ENCODE measurements around the gene PAXIP1.

Gene PAXIP1

DNA sequence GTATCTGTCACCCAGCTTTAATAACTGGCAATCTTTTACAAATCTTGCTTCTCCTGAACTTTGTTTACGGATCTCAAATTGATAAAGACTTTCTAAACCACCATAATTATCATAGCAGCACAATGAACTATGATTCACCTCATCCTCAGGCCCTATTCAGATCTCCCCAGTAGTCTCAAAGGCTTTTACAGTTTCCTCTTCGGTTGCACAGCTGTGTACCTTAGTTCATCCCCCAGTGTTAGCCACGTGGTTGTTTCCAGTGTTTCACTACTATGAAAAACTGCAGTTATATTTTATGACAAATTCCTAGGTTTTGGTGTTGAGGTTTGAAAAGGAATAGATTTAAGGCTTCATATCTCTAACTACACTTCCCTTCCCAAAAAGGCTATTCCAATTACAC, 24.9 kb downstream of the PAXIP1 start:
- no peaks in the 10 kb centered on the region for H3K9me3 Mint-ChIP-seq (ENCODE audit: low read depth)
- H3K4me1 Mint-ChIP-seq (ENCODE audit: low read depth), result peaks cover 3% of the 10 kb centered on the region
- H3K36me3 Mint-ChIP-seq, result peaks cover 25% of the 10 kb centered on the region
- no peaks in the 10 kb centered on the region for H3K27me3 Mint-ChIP-seq
- no peak overlapping the region for H3K27ac Mint-ChIP-seq
- no peak overlapping the region for H3K4me3 Mint-ChIP-seq

DNA sequence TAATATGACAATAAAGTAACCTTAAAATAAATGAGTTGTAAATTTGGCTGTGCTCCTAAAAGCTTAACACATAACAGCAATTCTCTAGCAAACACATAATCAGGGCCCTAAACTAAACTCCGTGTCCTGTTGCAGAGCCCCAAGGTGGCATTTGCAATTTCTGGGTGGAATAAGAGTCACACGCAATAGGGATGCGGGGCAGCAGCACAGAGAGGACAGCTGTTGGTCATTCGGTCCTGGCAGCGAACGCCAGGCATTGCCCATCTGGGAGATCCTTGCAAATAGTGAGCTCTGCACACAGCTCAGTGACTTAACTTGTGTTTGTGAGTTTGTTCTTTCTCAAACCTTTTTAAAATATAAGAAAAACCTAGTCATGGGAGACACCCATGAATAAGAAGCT, 25.7 kb downstream of the PAXIP1 start:
- Mint-ChIP-seq H3K4me1 (ENCODE audit: low read depth) (peaks cover 3% of the 10 kb centered on the region), H3K36me3 (peaks cover 25% of the 10 kb centered on the region), H3K27ac (no peak overlapping the region), H3K27me3 (no peaks in the 10 kb centered on the region), H3K9me3 (ENCODE audit: low read depth) (no peaks in the 10 kb centered on the region), H3K4me3 (no peak overlapping the region)

DNA sequence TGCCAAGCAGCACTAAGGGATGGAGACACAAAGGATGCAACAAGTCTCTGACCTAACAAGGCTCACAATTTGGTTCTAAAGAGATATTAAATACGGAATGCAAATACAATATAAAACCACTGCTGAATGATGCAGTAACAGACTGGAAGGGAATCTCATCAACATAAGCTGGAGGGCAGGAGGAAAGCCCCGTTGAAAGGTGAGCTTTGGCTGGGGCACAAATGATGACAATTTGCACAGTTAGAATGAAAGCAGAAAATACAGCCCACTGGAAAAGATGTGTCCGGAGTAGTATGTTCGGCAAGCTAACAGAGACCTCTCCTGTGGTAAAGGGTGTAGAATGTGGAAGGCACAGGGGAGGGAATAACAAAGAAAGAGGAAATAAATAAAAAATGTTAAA, 26.1 kb downstream of the PAXIP1 start:
- no peaks in the 10 kb centered on the region for H3K9me3 Mint-ChIP-seq (ENCODE audit: low read depth)
- peaks cover 26% of the 10 kb centered on the region for H3K36me3 Mint-ChIP-seq
- H3K4me1 Mint-ChIP-seq (ENCODE audit: low read depth), result peaks cover 3% of the 10 kb centered on the region
- no peaks in the 10 kb centered on the region for H3K27me3 Mint-ChIP-seq
- no peak overlapping the region for H3K27ac Mint-ChIP-seq
- H3K4me3 Mint-ChIP-seq, result no peak overlapping the region

DNA sequence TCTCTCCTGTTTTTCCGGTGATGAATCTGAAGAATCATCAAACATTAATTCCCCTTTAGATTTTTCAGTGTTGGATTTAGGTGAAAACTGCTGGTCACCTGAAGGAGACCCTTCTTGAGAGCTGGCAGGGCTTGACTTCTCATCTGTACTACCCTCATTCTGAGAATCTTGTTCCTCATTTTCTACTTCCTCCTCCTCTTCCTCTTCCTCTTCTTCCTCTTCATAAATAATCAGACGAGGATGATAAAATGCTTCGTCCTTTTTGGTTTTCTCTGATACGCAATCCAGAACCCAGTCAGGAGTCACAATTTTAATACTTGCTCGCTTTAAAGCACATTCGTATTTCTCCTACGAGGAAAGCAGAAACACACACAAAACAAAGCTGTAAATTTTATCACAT, 26.9 kb downstream of the PAXIP1 start:
- Mint-ChIP-seq H3K27me3 (no peaks in the 10 kb centered on the region), H3K4me1 (ENCODE audit: low read depth) (peaks cover 5% of the 10 kb centered on the region), H3K36me3 (peaks cover 27% of the 10 kb centered on the region), H3K9me3 (ENCODE audit: low read depth) (no peaks in the 10 kb centered on the region), H3K4me3 (no peak overlapping the region), H3K27ac (no peak overlapping the region)

DNA sequence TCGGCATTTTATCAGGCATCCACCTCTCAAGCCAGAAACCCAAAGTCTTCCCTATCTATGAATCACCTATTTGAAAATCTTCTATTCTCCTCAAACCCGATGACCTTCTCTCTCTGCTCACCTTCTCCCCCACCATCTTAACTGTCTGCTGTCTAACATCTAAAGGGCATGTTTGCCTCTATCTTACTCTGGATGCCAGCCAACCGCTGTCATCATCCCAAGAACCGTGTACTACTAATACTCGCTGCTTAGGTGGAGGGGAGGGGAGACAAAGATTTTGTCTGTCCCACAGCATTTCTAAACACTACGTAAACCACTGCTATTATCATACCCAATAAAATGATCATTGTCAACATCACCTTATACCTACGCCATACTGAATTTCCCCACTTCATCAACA, 29.5 kb downstream of the PAXIP1 start:
- no peak overlapping the region for H3K4me3 Mint-ChIP-seq
- no peak overlapping the region for H3K27ac Mint-ChIP-seq
- no peaks in the 10 kb centered on the region for H3K9me3 Mint-ChIP-seq (ENCODE audit: low read depth)
- peaks cover 21% of the 10 kb centered on the region for H3K36me3 Mint-ChIP-seq
- H3K27me3 Mint-ChIP-seq, result no peaks in the 10 kb centered on the region
- H3K4me1 Mint-ChIP-seq (ENCODE audit: low read depth), result peaks cover 8% of the 10 kb centered on the region

DNA sequence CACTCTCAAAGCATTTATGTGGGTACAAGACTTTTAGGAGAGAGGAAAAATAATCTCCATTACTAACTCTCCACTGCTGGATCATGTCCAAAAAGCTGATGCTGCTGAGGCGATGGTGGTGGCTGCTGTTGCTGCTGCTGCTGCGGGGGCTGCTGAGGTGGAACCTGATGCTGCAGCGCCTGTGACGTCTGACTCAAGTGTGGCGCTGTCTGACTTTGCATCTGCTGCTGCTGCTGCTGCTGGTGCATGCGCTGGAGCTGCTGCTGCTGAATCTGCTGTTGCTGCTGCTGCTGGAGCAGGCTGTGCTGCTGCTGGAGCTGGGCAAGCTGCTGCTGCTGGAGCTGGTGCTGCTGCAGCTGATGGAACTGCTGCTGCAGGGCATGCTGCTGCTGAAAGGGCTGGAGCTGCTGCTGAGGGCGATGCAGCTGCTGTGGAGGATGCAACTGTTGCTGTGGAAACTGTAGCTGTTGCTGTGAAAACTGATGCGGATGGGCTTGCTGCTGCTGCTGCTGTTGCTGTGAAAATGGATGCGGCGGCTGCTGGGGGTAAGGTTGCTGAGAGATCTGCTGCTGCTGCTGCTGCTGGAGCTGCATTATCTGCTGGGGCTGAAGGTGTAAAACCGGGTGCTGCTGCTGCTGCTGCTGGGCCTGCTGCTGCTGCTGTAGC, 34.5 kb downstream of the PAXIP1 start:
- Mint-ChIP-seq H3K27me3 (no peaks in the 10 kb centered on the region), H3K27ac (no peak overlapping the region), H3K4me3 (no peak overlapping the region), H3K36me3 (peaks cover 10% of the 10 kb centered on the region), H3K9me3 (ENCODE audit: low read depth) (no peaks in the 10 kb centered on the region), H3K4me1 (ENCODE audit: low read depth) (peaks cover 5% of the 10 kb centered on the region)

DNA sequence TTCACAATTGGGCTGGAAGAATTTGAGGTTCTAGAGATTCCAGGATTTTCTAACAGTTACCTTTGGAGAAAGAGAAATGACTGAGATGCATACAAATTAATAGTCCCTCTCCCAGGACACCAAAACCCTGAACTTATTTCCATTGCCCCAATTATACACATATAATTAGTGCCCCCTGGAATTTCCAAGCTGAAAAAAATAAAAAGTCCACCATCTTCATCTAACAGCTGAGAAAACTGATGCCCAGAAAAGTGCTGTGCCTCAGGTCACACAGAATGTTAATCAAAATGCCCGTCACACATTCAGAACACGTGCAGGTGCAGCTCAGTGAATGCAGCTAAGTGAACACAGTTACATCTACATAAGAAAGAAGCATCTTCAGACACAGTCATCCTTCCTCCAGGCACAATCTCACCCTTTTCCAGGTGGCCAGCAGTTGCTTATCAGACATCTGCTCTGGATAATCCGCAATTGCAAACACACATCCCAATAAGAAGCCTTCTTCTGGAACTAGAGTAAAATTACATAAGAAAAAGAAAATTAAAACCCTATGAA, 35.4 kb downstream of the PAXIP1 start:
- H3K27ac Mint-ChIP-seq, result no peak overlapping the region
- H3K9me3 Mint-ChIP-seq (ENCODE audit: low read depth), result no peaks in the 10 kb centered on the region
- H3K4me1 Mint-ChIP-seq (ENCODE audit: low read depth), result peaks cover 5% of the 10 kb centered on the region
- no peak overlapping the region for H3K4me3 Mint-ChIP-seq
- H3K27me3 Mint-ChIP-seq, result no peaks in the 10 kb centered on the region
- peaks cover 7% of the 10 kb centered on the region for H3K36me3 Mint-ChIP-seq

DNA sequence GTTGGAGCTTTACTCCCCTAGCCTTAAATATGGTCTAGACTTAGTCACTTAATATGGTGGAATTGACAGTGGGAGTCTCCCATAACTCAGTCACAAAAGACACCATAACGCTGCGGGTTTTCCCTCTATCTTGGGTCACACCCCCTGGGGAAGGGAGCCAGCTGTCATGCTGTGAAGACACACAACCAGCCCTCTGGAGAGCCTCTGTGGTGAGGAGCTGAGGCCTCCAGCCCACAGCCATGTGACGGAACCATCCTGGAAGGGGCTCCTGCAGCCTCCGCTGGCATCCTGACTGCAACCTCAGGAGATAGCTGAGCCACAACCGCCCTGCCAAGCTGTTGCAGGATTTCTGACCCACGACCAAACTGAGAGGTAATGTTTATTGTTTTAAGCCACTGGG, 37.9 kb downstream of the PAXIP1 start:
- Mint-ChIP-seq H3K27me3 (no peaks in the 10 kb centered on the region), H3K27ac (no peak overlapping the region), H3K36me3 (peaks cover 8% of the 10 kb centered on the region), H3K9me3 (ENCODE audit: low read depth) (no peaks in the 10 kb centered on the region), H3K4me3 (no peak overlapping the region), H3K4me1 (ENCODE audit: low read depth) (peaks cover 2% of the 10 kb centered on the region)

DNA sequence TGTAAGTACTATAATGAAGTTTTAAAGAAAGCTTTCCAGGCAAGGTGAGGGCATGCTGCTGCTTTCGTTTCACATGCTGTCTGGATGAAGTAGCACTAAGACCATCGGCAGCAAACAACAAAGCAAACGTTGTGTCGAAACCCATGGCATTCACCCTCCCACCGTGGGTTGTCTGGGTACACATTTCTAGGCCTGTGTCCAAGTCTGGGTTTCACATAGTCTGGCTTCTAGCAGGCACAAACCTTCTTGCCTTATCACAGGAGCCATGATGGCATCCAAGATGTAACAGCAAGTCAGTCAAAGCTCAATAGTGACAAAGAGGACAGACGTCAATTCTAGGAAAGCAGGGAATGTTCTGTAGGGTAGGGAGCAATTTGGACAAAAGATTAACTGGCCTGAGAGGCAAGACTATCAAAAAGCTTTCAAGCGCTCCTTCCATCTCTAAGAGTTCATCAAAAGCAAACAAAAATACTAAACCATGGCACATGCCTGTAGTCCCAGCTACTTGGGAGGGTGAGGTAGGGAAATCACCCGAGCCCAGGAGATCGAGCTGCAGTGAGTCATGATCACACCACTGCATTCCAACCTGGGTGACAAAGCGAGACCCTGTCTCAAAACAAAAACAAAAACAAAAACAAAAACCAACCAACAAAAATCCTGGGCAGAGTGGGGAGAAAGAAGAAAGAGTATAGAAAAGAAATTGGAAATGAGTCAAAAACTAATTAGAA, 42.7 kb downstream of the PAXIP1 start:
- no peaks in the 10 kb centered on the region for H3K4me1 Mint-ChIP-seq (ENCODE audit: low read depth)
- H3K27ac Mint-ChIP-seq, result no peak overlapping the region
- no peaks in the 10 kb centered on the region for H3K9me3 Mint-ChIP-seq (ENCODE audit: low read depth)
- H3K36me3 Mint-ChIP-seq, result peaks cover 13% of the 10 kb centered on the region
- no peaks in the 10 kb centered on the region for H3K27me3 Mint-ChIP-seq
- H3K4me3 Mint-ChIP-seq, result no peak overlapping the region

DNA sequence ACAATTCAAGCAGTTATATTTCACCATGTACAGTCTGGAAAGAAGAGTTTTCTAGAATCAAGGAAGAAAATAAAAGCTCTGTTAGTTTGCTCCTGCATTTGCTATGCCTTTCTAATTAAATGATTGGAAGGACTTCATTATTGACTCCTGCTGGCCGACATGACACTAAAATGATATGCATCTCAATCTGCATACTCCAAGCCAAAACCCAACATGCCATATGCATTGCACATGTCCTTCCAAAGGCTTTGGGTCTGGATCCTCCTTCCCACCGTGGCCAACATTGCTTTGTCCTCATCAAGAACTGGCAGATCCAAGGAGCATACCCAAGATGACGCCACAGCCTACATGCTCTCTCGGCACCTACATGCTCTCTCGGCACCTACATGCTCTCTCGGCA, 46.5 kb downstream of the PAXIP1 start:
- H3K27ac Mint-ChIP-seq, result no peak overlapping the region
- no peaks in the 10 kb centered on the region for H3K9me3 Mint-ChIP-seq (ENCODE audit: low read depth)
- H3K36me3 Mint-ChIP-seq, result peaks cover 16% of the 10 kb centered on the region

DNA sequence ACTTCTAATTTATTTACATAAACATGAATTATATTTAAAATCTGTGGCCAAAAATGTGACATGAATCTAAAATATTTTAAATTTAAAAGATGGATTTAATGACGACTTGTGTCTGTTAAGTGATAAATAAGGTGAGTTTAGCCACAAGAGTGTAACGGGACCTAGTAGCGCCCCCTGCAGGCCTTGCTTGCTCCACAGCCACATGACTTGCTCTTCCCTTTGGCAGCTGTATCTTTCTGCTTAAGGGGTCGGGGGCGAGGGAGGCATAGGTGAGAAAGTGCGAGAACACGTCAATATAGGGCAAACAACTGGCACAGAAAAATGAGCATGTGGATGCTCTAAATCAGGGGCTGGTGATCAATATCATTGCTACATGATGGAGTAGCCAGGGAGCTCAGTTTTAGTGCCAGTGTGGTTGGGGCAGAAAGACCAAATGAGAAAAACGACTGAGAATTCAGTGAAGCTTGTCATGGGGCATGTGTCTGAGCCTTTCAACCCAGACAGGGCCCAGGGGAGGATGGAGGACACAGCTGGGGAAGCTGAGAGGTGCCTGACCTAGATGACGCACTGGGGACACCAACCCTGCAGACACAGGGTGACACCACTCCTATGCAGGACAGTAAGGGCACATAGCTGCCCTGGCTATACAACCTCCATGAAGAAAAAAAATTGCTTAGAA, 49.8 kb downstream of the PAXIP1 start:
- Mint-ChIP-seq H3K36me3 (peaks cover 9% of the 10 kb centered on the region), H3K27me3 (no peaks in the 10 kb centered on the region), H3K4me3 (no peak overlapping the region), H3K9me3 (ENCODE audit: low read depth) (no peaks in the 10 kb centered on the region), H3K4me1 (ENCODE audit: low read depth) (no peaks in the 10 kb centered on the region), H3K27ac (no peak overlapping the region)

More for the DNA sequence above, 46.5 kb downstream of the PAXIP1 start:
- no peaks in the 10 kb centered on the region for H3K4me1 Mint-ChIP-seq (ENCODE audit: low read depth)
- no peaks in the 10 kb centered on the region for H3K27me3 Mint-ChIP-seq
- H3K4me3 Mint-ChIP-seq, result no peak overlapping the region

DNA sequence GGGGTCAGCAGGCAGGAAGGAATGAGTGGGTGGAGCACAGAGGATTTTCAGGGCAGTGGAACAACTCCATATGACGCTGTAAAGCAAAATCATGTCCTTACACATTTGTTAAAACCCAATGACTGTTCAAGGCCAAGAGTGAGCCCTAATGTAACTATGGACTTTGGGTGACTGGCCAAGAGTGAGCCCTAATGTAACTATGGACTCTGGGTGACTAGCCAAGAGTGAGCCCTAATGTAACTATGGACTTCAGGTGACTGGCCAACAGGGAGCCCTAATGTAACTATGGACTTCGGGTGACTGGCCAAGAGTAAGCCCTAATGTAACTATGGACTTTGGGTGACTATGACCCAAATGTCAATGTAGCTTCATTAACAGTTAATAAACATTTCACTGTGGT, 52.0 kb downstream of the PAXIP1 start:
- Mint-ChIP-seq H3K4me1 (ENCODE audit: low read depth) (no peaks in the 10 kb centered on the region), H3K9me3 (ENCODE audit: low read depth) (no peaks in the 10 kb centered on the region), H3K4me3 (no peak overlapping the region), H3K27me3 (no peaks in the 10 kb centered on the region), H3K27ac (no peak overlapping the region), H3K36me3 (peaks cover 7% of the 10 kb centered on the region)

DNA sequence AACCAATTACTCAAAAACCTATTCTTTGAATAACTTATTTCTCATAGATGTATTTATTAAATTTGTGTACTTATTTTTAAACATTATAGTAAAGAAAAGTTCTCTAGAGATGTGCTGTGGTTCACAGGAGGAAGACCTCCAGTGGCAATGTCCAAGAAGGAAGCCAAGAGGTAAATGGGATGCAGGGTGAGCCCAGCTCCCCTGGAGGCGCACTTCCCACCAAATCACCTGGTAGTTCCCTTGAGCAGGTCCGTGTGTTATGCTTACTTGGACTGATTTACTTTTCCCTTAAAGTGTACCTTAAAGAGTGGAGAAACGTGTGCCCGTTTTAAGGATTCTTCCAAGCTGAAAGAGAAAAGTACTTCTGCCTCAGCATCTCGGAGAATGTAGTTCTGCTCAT, 55.3 kb downstream of the PAXIP1 start:
- Mint-ChIP-seq H3K27ac (no peak overlapping the region), H3K27me3 (no peaks in the 10 kb centered on the region), H3K36me3 (peaks cover 5% of the 10 kb centered on the region), H3K9me3 (ENCODE audit: low read depth) (no peaks in the 10 kb centered on the region), H3K4me3 (no peak overlapping the region), H3K4me1 (ENCODE audit: low read depth) (no peaks in the 10 kb centered on the region)

DNA sequence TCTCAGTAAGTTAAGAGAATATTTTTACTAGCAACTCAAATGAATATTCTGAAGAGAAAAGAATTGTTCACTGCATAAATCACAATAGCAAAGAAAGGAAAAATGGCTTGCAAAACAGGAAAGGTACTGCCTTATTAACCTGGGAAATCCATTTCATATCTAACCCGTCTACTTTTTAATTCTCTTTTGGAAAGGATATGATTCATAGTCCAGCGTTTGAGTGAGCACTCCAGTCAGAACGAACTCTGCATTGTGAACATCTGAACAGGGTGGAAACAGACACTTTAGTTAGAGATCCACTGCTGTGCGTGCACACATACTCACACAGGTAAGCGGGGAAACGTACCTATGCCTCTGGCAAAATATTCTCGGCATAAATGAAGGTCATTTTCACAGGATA, 56.8 kb downstream of the PAXIP1 start:
- Mint-ChIP-seq H3K27ac (no peak overlapping the region), H3K9me3 (ENCODE audit: low read depth) (no peaks in the 10 kb centered on the region), H3K36me3 (peaks cover 2% of the 10 kb centered on the region), H3K27me3 (no peaks in the 10 kb centered on the region), H3K4me3 (no peak overlapping the region), H3K4me1 (ENCODE audit: low read depth) (no peaks in the 10 kb centered on the region)

DNA sequence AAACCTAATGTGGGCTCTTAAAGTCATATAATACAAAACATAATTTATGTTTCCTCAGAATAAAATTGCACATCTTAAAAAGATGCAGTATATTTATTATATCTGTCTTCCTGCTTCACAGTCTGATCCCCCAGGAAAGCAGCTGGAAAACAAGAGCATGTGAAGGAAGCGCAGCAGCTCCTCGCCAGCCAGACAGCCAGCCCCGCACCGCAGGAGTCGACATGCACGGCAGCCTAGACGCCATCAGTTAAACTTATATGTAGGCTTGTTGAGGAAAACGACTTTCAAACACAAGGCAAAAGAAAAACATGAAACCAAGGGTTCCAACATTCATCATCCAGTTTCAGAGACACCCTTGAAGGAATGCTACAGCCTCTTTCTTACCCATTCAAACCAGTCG, 59.0 kb downstream of the PAXIP1 start:
- Mint-ChIP-seq H3K27ac (peak overlapping the region; percentile 28), H3K36me3 (no peaks in the 10 kb centered on the region), H3K4me3 (no peak overlapping the region), H3K9me3 (ENCODE audit: low read depth) (no peaks in the 10 kb centered on the region), H3K27me3 (no peaks in the 10 kb centered on the region), H3K4me1 (ENCODE audit: low read depth) (no peaks in the 10 kb centered on the region)
